Panc1 (cell line): Measurements from ENCODE around the gene OR10P1. TPM values are rescaled to one million over a fixed set of nuclear protein-coding genes. Genes with fewer than 3 reads are reported as not detected.

ENCODE experiments used
- ATAC-seq: fragments of 200-7000 bp; cut with Tn5 transposase; 2 replicates; pipeline ENCODE4 v1.9.1; 2020; ENCODE audit warnings: mild to moderate bottlenecking, moderate library complexity
- BruUV-seq: library from RNA; stranded (reverse); fragments of 400-500 nt; replicated peaks from 2 replicates; lab custom pipeline; 2021; lab: Mats Ljungman, UMichigan
- CTCF ChIA-PET: fragments of 300-600 bp; sonication (Branson Sonifier 250); formaldehyde crosslinking; loops from one replicate; lab custom pipeline; 2022; ENCODE audit warnings: antibody characterized with exemption; lab: Charles Lee
- POLR2A ChIA-PET: fragments of 300-600 bp; sonication (Branson Sonifier 250); formaldehyde crosslinking; loops from one replicate; lab custom pipeline; 2022; ENCODE audit warnings: antibody characterized with exemption; lab: Charles Lee
- DNase-seq: peaks from one replicate; pipeline ENCODE4 v3.0.0-alpha.2; 2010; ENCODE audit warnings: low read depth, low spot score
- H3K27ac ChIP-seq: 2 replicates; pipeline ENCODE4 v1.5.1; 2011; ENCODE audit warnings: mild to moderate bottlenecking, low read length, inconsistent platforms
- H3K27me3 ChIP-seq: fragments of 200-500 bp; sonication (Bioruptor generic); 2 replicates; pipeline ENCODE4 v1.6.0; 2014; ENCODE audit warnings: low read length, inconsistent platforms; ENCODE audit not compliant: control insufficient read depth, insufficient read depth
- H3K36me3 ChIP-seq: fragments of 200-500 bp; sonication (Bioruptor generic); 2 replicates; pipeline ENCODE4 v1.5.1; 2014; ENCODE audit warnings: inconsistent platforms, mild to moderate bottlenecking, low read length, moderate library complexity; ENCODE audit not compliant: control insufficient read depth, insufficient read depth
- H3K4me1 ChIP-seq: 2 replicates; pipeline ENCODE4 v1.5.1; 2011; ENCODE audit warnings: inconsistent platforms, mild to moderate bottlenecking, low read length, moderate library complexity; ENCODE audit not compliant: control insufficient read depth, insufficient read depth
- H3K4me3 ChIP-seq, 2 experiments: 2 replicates each; pipeline ENCODE4 v1.5.1; 2011 to 2012; ENCODE audit warnings: low read depth in 2 of 2, low read length in 2 of 2, mild to moderate bottlenecking in 2 of 2, inconsistent platforms in 1 of 2, moderate library complexity in 1 of 2
- H3K9me3 ChIP-seq: fragments of 200-500 bp; sonication (Bioruptor generic); 2 replicates; pipeline ENCODE4 v1.5.1; 2014; ENCODE audit warnings: low read depth, mild to moderate bottlenecking, inconsistent platforms, low read length, moderate library complexity; ENCODE audit not compliant: control insufficient read depth, insufficient read depth
- POLR2AphosphoS5 ChIP-seq: IDR thresholded peaks from 2 replicates; pipeline ENCODE4 v1.6.1; 2012; ENCODE audit warnings: mild to moderate bottlenecking, low read depth, low read length, moderate library complexity
- SIN3A ChIP-seq: IDR thresholded peaks from 2 replicates; pipeline ENCODE4 v1.6.1; 2012; ENCODE audit warnings: low read depth, mild to moderate bottlenecking, low read length, moderate library complexity, borderline replicate concordance; ENCODE audit not compliant: insufficient read depth
- TCF7L2 ChIP-seq: IDR thresholded peaks from 2 replicates; pipeline ENCODE4 v1.6.1; 2011; ENCODE audit warnings: mild to moderate bottlenecking, low read depth, low read length, inconsistent platforms
- in situ Hi-C: cut with HindIII; loops from 2 replicates; pipeline ENCODE4 v1.10.0; 2016; ENCODE audit warnings: low sequenced_read_pairs, low pct_unique_long_range_greater_than_20kb
- intact Hi-C: fragments of 100-400 bp; cut with micrococcal nuclease; formaldehyde crosslinking; loops from one replicate; pipeline ENCODE4 v1.10.0; 2022; ENCODE audit not compliant: unreplicated experiment
- total RNA-seq: library from RNA; stranded (reverse); gene quantifications from one replicate; pipeline ENCODE4 v1.2.1, GENCODE V29; 2021; ENCODE audit not compliant: unreplicated experiment
- TF ChIP-seq, protein P1 (sequence below): fragments of 450-650 bp; IDR thresholded peaks from 2 replicates; pipeline ENCODE4 v1.5.1; 2017; ENCODE audit warnings: mild to moderate bottlenecking
- TF ChIP-seq, protein P2 (sequence below), 2 experiments: IDR thresholded peaks; 2 replicates each; pipeline ENCODE4 v1.6.1; 2011 to 2012; ENCODE audit warnings: low read depth in 2 of 2, control low read depth in 1 of 2, low read length in 1 of 2, mild to moderate bottlenecking in 1 of 2, moderate library complexity in 1 of 2; ENCODE audit not compliant: insufficient read depth in 1 of 2

Gene OR10P1
- total RNA-seq, 1 experiment from 2014 or later = not detected

DNA sequence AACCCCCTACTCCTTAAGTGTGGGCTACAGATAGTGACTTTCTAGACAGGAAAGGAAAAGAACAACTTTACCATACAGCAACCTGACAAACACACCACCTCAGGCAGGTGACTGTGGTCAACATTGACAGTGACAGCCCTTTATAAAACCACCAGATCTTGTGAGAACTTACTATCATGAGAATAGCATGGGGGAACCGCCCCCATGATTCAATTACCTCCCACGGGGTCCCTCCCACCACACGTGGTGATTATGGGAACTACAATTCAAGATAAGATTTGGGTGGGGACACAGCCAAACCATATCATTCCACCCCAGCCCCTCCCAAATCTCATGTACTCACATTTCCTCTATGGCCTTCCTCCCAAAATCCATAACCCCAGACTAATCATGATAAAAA is 16.3 kb downstream of the OR10P1 start:
- intact Hi-C loops (no loop called here), in situ Hi-C loops (no loop called here)
- TF ChIP-seq SIN3A (no peak), POLR2AphosphoS5 (no peak)
- TF ChIP-seq, protein P1, sequence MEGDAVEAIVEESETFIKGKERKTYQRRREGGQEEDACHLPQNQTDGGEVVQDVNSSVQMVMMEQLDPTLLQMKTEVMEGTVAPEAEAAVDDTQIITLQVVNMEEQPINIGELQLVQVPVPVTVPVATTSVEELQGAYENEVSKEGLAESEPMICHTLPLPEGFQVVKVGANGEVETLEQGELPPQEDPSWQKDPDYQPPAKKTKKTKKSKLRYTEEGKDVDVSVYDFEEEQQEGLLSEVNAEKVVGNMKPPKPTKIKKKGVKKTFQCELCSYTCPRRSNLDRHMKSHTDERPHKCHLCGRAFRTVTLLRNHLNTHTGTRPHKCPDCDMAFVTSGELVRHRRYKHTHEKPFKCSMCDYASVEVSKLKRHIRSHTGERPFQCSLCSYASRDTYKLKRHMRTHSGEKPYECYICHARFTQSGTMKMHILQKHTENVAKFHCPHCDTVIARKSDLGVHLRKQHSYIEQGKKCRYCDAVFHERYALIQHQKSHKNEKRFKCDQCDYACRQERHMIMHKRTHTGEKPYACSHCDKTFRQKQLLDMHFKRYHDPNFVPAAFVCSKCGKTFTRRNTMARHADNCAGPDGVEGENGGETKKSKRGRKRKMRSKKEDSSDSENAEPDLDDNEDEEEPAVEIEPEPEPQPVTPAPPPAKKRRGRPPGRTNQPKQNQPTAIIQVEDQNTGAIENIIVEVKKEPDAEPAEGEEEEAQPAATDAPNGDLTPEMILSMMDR = no peak
- no peak overlapping the region for H3K4me3 ChIP-seq
- ChIA-PET POLR2A (no interaction called here), CTCF (no interaction called here)
- no peaks in the 10 kb centered on the region for H3K36me3 ChIP-seq
- BruUV-seq = no TSS peak
- H3K27me3 ChIP-seq = no peaks in the 10 kb centered on the region
- DNase-seq (no peak), ATAC-seq (no peak)
- no peak overlapping the region for H3K27ac ChIP-seq
- no peaks in the 10 kb centered on the region for H3K9me3 ChIP-seq
- H3K4me1 ChIP-seq = no peaks in the 10 kb centered on the region

DNA sequence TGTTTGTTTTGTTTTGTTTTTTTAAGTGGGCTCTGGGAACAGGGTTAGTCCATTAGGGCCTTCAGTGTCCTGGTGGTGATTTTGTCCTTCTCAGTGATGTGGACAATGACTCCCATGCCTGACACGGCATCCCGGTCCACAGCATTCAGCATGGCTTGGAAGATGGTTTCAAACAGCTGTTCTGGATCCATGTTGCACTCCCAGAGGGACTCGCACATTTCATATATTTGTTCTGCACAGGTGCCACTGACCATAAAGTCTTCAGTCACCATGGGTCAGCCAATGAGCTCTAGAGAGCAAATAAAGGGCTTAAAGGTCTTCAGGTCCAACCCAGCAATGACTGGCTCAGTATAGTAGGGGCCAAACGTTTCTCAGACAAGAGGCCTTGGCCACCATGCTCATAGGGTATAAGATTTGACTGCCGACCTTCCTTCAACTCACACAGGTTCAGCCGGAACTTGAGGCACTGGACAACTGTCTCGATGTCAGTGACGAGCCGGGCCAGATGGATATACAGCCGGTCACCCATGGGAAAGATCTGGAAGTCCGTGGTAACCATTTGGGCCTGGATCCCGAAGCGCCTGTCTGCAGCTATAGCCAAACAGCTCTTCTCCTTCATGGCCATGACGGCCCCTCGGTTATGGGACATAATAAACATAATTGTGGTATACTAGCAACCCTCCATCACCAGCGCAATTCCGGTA is 18.0 kb downstream of the OR10P1 start:
- POLR2A ChIA-PET = no interaction called here
- Histone ChIP-seq H3K36me3 (no peaks in the 10 kb centered on the region), H3K4me3 (no peak overlapping the region), H3K27ac (no peak overlapping the region), H3K9me3 (no peaks in the 10 kb centered on the region), H3K27me3 (no peaks in the 10 kb centered on the region; the same call in 1 of the 2 replicates), H3K4me1 (no peaks in the 10 kb centered on the region)
- DNase-seq (no peak), ATAC-seq (no peak)
- in situ Hi-C loops (no loop called here), intact Hi-C loops (no loop called here)
- BruUV-seq = no TSS peak
- TF ChIP-seq, protein P2, sequence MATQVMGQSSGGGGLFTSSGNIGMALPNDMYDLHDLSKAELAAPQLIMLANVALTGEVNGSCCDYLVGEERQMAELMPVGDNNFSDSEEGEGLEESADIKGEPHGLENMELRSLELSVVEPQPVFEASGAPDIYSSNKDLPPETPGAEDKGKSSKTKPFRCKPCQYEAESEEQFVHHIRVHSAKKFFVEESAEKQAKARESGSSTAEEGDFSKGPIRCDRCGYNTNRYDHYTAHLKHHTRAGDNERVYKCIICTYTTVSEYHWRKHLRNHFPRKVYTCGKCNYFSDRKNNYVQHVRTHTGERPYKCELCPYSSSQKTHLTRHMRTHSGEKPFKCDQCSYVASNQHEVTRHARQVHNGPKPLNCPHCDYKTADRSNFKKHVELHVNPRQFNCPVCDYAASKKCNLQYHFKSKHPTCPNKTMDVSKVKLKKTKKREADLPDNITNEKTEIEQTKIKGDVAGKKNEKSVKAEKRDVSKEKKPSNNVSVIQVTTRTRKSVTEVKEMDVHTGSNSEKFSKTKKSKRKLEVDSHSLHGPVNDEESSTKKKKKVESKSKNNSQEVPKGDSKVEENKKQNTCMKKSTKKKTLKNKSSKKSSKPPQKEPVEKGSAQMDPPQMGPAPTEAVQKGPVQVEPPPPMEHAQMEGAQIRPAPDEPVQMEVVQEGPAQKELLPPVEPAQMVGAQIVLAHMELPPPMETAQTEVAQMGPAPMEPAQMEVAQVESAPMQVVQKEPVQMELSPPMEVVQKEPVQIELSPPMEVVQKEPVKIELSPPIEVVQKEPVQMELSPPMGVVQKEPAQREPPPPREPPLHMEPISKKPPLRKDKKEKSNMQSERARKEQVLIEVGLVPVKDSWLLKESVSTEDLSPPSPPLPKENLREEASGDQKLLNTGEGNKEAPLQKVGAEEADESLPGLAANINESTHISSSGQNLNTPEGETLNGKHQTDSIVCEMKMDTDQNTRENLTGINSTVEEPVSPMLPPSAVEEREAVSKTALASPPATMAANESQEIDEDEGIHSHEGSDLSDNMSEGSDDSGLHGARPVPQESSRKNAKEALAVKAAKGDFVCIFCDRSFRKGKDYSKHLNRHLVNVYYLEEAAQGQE (IDR thresholded peaks at IDR 0.05; ENCODE audit: insufficient read depth in 1 of 2, low read depth in 2 of 2, low read length in 1 of 2) = no peak
- TF ChIP-seq TCF7L2 (no peak), POLR2AphosphoS5 (no peak), SIN3A (no peak)
- TF ChIP-seq, protein P1 = no peak
- CTCF ChIA-PET = no interaction called here
